ENCODE results near the gene KAZN. TPM values are rescaled to one million over a fixed set of nuclear protein-coding genes. Genes with fewer than 3 reads are reported as not detected.

KAZN gene
- total and polyA plus RNA-seq, 2 of the 8 experiments (the other 6 are each of a cell fraction or from before 2014, with no cell fraction given), result 3.7 to 11.8 TPM

GRCh38 chr1:15130607-15131006 lies 532.1 kb downstream of the KAZN start:
- no peak overlapping the region for H3K9ac ChIP-seq (replicated peaks in 1 of 4; ENCODE audit: extremely low read depth in 1 of 4, low read depth in 3 of 4, low read length in 3 of 4)
- no peak for FAIRE-seq
- CTCF ChIA-PET (ENCODE audit: partially characterized antibody), result interaction anchor here (1.4 to 4.3 kb wide), 6 partner anchors 11 to 174 kb away, joined by 6 to 49 read pairs (median 8); no protein-coding TSS in a partner anchor
- DNase-seq (ENCODE audit: low read depth in 1 of 2, low spot score in 2 of 2), result no peak
- no peak overlapping the region for H3K18ac ChIP-seq (ENCODE audit: extremely low read depth, low read length)
- H4K5ac ChIP-seq (ENCODE audit: insufficient read length, low read depth, low read length), result no peak overlapping the region
- no peak overlapping the region for H2BK20ac ChIP-seq (ENCODE audit: low read length)
- H2BK15ac ChIP-seq (ENCODE audit: low read length), result no peak overlapping the region
- no peaks in the 10 kb centered on the region for H3K79me1 ChIP-seq (ENCODE audit: low read depth, low read length)
- peaks cover 0 to 3% of the 10 kb centered on the region in 2 experiments; a peak in 1 of 4 replicates for H3K9me3 ChIP-seq (ENCODE audit: insufficient read depth in 2 of 2, low read depth in 1 of 2, low read length in 1 of 2)
- H3K14ac ChIP-seq (ENCODE audit: insufficient read length), result no peak overlapping the region
- no peaks in the 10 kb centered on the region; a peak in 1 of 7 replicates for H3K27me3 ChIP-seq (replicated peaks in 1 of 4; ENCODE audit: control insufficient read depth in 3 of 4, extremely low read depth in 1 of 4, insufficient read depth in 3 of 4, low read length in 3 of 4)
- no peaks in the 10 kb centered on the region for H3K79me2 ChIP-seq (ENCODE audit: control insufficient read depth in 1 of 2, insufficient read depth in 2 of 2, low read length in 2 of 2)
- H3K36me3 ChIP-seq (ENCODE audit: control insufficient read depth in 2 of 4, insufficient read depth in 4 of 4, low read length in 3 of 4), result no peaks in the 10 kb centered on the region
- no peaks in the 10 kb centered on the region for H4K20me1 ChIP-seq (replicated peaks in 1 of 2; ENCODE audit: control insufficient read depth in 1 of 2, insufficient read depth in 2 of 2, low read length in 2 of 2)
- H2AFZ ChIP-seq (ENCODE audit: low read length), result no peak overlapping the region
- 86% methylated on average over 3 of the region's 3 CpGs; no CpG with 5 or more reads in 1 of the 2 experiments for WGBS, 2 experiments (ENCODE audit: extremely low coverage in 1 of 2, insufficient coverage in 1 of 2, insufficient read length in 1 of 2, insufficient replicate concordance in 2 of 2, low coverage in 1 of 2, low lambda C conversion rate in 2 of 2, missing lambda C conversion rate in 1 of 2)
- no peak overlapping the region for H3K23ac ChIP-seq (ENCODE audit: insufficient read length)
- no peak overlapping the region for H3K4me3 ChIP-seq (ENCODE audit: extremely low read depth in 1 of 4, insufficient read depth in 2 of 4, low read depth in 3 of 4, low read length in 4 of 4)
- H3K56ac ChIP-seq (replicated peaks; ENCODE audit: insufficient read length, low read depth, low read length), result no peak overlapping the region
- no peaks in the 10 kb centered on the region for H3K23me2 ChIP-seq (ENCODE audit: low read depth, low read length)
- H4K8ac ChIP-seq (ENCODE audit: extremely low read depth, insufficient read depth, low read length), result no peak overlapping the region
- POLR2A ChIA-PET (ENCODE audit: partially characterized antibody), result no interaction called here
- H3K4me1 ChIP-seq (replicated peaks in 1 of 4; ENCODE audit: control insufficient read depth in 3 of 4, insufficient read depth in 4 of 4, low read length in 3 of 4), result peaks cover 0 to 3% (median 0%) of the 10 kb centered on the region in 4 experiments; a peak in 2 of 7 replicates
- H3K27ac ChIP-seq (ENCODE audit: low read depth, low read length), result no peak overlapping the region
- H2AK5ac ChIP-seq (ENCODE audit: low read depth, low read length), result no peak overlapping the region
- no peak overlapping the region for H2BK12ac ChIP-seq (ENCODE audit: low read depth, low read length)
- no peak overlapping the region for H4K91ac ChIP-seq (replicated peaks; ENCODE audit: insufficient read length, low read length)
- H3K4ac ChIP-seq (replicated peaks; ENCODE audit: insufficient read length, low read depth, low read length), result no peak overlapping the region
- H3K4me2 ChIP-seq (ENCODE audit: insufficient read depth in 1 of 2, low read depth in 2 of 2, low read length in 2 of 2), result no peak overlapping the region
- H2BK5ac ChIP-seq (ENCODE audit: low read depth, low read length), result no peak overlapping the region
- TF ChIP-seq, protein P1, sequence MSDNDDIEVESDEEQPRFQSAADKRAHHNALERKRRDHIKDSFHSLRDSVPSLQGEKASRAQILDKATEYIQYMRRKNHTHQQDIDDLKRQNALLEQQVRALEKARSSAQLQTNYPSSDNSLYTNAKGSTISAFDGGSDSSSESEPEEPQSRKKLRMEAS (IDR thresholded peaks at IDR 0.05), result no peak
- no peak overlapping the region for H2BK120ac ChIP-seq (replicated peaks; ENCODE audit: low read depth, low read length)
